HUES6 (cell line): ENCODE results near the gene EVL.

Experiments used
- H3K27ac ChIP-seq: 2 replicates; pipeline ENCODE4 v1.7.0; 2013; ENCODE audit warnings: low read depth, mild to moderate bottlenecking, low read length, inconsistent platforms
- H3K27me3 ChIP-seq: 2 replicates; pipeline ENCODE4 v1.6.1; 2013; ENCODE audit warnings: low read length; ENCODE audit not compliant: control insufficient read depth, insufficient read depth
- H3K36me3 ChIP-seq: 2 replicates; pipeline ENCODE4 v1.6.1; 2013; ENCODE audit warnings: low read length; ENCODE audit not compliant: control insufficient read depth, insufficient read depth
- H3K4me1 ChIP-seq: 2 replicates; pipeline ENCODE4 v1.6.1; 2013; ENCODE audit warnings: low read length; ENCODE audit not compliant: control insufficient read depth, insufficient read depth
- H3K4me3 ChIP-seq: 2 replicates; pipeline ENCODE4 v1.5.1; 2013; ENCODE audit warnings: low read depth, low read length
- H3K9ac ChIP-seq: one replicate; pipeline ENCODE4 v1.6.1; 2013; ENCODE audit warnings: mild to moderate bottlenecking, low read length
- H3K9me3 ChIP-seq: 2 replicates; pipeline ENCODE4 v1.6.1; 2013; ENCODE audit warnings: low read depth, low read length; ENCODE audit not compliant: control insufficient read depth, insufficient read depth

The EVL gene

DNA sequence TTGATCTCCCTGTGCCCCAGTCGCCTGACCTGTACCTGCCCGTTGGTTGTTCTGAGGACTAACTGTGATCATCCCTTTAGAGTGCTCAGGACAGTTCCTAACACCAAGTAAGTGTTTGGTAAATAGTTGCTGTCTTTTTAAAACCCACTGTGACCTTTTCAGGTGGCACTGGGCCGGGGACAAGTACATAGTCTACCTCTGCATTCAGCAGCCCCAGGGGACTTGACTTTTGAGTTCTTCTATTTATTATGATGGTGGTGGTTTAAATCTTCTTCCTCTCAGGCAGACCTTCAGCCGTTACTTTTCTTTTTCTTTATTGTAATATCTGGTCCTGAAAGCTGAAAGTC is 38.8 kb downstream of the EVL start:
- H3K27ac ChIP-seq: no peak overlapping the region

DNA sequence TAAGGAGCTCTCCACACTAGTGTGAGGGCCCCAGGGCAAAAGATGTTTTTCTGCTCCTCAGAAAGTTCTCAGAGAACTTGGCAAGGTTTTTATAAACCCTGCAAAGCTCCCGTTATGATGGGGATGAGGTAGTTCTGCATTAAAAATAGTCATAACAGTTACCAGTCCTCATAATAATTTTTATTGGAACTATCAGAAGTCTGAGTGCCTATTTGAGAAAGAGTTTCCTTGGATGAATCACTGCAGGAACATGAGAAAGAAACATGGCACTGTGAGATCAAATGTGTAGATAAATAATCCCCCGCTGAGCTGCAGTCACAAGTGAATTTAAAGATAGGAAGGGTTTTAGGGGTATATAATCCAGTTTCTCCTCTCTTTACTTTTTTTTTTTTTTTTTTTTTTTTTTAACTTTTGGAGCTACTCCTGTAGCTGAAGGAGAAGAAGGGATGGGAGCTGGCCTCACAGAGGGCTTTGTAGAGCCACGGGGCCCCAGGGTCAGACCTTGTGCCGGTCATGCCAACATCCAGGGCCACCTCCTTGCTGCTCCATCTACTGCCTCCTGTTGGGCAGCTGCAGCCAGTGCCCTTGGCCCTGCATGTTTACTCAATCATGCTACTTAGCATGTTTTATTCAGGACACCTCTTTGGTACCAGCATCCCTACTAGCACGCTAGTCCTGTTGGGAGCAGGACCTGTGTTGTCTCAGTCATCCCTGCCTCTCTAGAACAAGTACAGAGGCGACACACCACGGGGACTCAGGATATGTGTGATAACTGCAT is 39.5 kb downstream of the EVL start:
- H3K27ac ChIP-seq: no peak overlapping the region
- peaks cover 4% of the 10 kb centered on the region; the same call in 1 of the 2 replicates for H3K4me1 ChIP-seq
- H3K9ac ChIP-seq: no peak overlapping the region
- no peak overlapping the region for H3K4me3 ChIP-seq
- no peaks in the 10 kb centered on the region for H3K27me3 ChIP-seq
- H3K36me3 ChIP-seq: peaks cover 2% of the 10 kb centered on the region; the same call in 1 of the 2 replicates
- H3K9me3 ChIP-seq: no peaks in the 10 kb centered on the region

More for the DNA sequence above, 38.8 kb downstream of the EVL start:
- peaks cover 4% of the 10 kb centered on the region; the same call in 1 of the 2 replicates for H3K4me1 ChIP-seq
- no peaks in the 10 kb centered on the region for H3K9me3 ChIP-seq
- no peaks in the 10 kb centered on the region for H3K27me3 ChIP-seq
- H3K9ac ChIP-seq: no peak overlapping the region
- H3K36me3 ChIP-seq: peaks cover 4% of the 10 kb centered on the region; the same call in 1 of the 2 replicates
- no peak overlapping the region for H3K4me3 ChIP-seq

DNA sequence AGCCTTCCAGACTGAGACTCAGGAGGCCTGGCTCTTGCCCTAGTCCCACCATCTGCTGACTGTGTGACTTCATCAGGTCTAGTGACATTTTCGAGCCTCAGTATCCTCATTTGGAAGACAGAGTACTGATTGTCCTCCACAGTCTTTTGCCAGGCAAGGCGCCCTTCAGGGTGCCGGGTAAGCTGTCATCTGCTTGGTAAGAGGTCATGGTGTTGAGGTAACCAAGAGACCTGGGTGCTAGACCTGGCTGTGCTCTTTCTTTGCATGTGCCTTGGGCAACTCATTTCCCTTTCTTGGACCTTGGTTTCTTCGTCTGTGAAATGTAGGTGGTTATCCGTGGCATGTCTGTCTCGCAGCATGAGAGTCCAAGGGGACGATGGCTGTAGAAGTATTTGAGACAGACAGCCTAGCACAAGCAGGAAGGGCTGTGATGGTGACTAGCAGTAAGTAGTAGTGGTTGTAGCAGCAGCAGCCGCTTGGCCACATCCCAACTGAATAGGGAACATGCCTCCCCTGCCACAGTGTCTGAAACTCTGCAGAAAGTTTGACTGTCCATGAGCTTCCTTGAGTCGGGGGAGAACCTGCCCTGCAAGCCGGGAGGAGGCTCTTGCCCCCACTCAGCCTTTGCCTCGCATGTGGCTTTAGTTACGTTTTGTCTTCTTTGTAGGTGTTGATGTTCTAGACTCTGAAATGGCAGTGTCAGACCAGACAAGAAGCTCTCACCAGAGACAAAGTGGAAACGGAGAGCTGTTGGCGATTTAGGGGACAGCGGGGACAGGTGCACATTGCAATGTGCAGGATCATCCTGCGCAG is 40.3 kb downstream of the EVL start:
- no peak overlapping the region for H3K4me3 ChIP-seq
- no peak overlapping the region for H3K9ac ChIP-seq
- H3K27me3 ChIP-seq: no peaks in the 10 kb centered on the region
- peaks cover 4% of the 10 kb centered on the region; the same call in 1 of the 2 replicates for H3K4me1 ChIP-seq
- no peaks in the 10 kb centered on the region for H3K9me3 ChIP-seq
- peaks cover 3% of the 10 kb centered on the region; the same call in 1 of the 2 replicates for H3K36me3 ChIP-seq
- H3K27ac ChIP-seq: no peak overlapping the region

DNA sequence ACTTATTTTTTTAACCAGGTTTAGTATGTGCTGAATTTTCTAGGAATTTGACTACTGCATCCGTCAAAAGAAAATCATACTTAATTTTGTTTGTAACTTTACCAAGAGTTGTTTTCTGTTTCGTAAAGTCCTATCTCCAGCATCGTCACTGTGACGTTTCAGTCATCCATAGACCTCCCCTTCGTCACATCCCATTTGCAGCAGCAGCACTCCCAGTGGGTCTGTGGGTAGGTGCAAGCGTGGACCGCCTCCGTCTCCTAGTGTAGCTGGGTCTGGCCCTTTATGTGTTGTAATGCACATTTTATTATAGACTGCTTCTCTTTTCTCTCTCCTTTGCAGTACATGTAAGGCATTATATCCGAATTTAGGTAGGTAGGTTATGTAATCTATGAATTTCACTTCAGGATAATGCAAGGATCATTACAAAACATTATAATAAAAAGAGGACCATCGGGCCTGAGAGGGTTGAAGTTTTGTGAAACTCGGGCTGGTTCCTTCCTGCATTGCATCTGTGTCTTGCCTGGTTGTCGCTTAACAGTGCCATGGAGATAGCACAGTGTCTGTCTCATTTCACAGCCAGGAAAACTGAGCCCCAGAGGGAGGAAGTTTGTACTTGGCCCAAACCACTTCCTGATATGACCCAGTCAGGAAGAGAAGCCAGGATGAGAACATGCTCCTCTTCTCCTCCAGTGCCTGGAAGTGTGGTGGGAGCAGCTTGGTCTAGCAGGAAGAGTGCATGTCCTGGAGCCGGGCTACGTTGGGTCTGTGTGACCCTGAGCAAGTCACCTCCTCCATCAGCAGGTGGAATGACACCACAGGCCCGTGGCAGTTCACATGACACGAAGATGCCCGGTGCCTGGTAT is 41.3 kb downstream of the EVL start:
- Histone ChIP-seq H3K4me3 (no peak overlapping the region), H3K9ac (no peak overlapping the region), H3K27ac (no peak overlapping the region), H3K4me1 (peaks cover 4% of the 10 kb centered on the region; the same call in 1 of the 2 replicates), H3K9me3 (no peaks in the 10 kb centered on the region), H3K36me3 (peaks cover 3% of the 10 kb centered on the region; the same call in 1 of the 2 replicates), H3K27me3 (no peaks in the 10 kb centered on the region)

DNA sequence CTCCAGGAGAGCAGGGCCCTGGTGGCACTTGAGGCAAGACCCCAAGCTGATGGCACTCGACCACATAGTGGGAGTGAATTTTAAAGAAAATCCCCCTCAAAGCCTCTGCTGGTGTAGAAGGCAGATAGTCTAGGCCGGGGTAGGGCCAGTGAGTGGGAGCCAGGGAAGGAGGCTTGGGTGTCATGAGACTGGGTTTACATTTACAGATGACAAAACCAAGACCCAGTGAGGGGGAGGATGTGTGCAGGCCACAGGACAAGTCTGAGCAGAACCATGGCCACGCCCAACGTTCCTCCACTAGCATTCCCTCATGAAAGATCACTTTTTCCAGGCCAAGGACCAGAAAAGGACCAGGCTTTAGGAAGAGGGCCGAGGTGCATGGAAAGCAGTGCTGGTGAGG is 42.0 kb downstream of the EVL start:
- H3K9me3 ChIP-seq: no peaks in the 10 kb centered on the region
- H3K4me1 ChIP-seq: peaks cover 1% of the 10 kb centered on the region; the same call in 1 of the 2 replicates
- H3K27ac ChIP-seq: no peak overlapping the region
- H3K4me3 ChIP-seq: no peak overlapping the region
- peaks cover 3% of the 10 kb centered on the region; the same call in 1 of the 2 replicates for H3K36me3 ChIP-seq
- no peaks in the 10 kb centered on the region for H3K27me3 ChIP-seq
- H3K9ac ChIP-seq: no peak overlapping the region

DNA sequence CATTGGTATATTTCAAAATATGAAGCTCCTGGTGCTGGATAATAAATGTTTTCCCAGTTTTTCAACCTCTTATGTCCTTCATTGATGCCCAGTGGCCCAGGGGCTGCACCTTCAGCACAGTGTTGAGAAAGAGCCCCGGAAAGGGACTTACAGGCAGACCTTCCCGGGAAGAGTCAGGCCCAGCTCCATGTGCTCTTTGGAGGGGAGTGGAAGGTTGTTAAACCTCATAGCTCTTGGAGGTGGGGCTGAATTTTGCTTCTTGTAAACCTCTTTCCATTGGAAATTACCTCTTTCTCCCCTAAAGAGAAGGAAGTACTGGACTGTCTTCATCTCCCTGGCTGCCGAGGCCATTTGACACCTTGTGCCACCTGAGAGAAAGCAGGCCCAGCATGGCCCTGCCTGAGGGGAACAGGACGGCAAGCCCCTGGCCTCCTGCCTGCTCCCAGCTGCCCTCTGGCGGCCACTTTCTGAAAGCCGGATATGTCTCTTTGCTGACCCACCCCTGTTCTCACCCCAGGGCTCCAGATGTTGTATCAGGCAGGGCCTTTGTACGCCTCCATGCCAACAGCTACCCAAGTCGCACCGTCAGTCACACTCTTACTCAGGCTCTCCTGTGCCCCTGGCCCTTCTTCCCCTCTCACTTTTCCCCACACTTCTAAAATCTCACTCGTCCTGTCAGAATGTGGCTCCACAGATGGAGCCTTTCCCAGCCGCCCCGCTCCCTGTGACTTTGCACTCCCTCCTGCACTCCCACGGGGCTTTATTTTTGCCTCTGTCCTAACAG is 43.0 kb downstream of the EVL start:
- H3K9me3 ChIP-seq: no peaks in the 10 kb centered on the region
- H3K27me3 ChIP-seq: no peaks in the 10 kb centered on the region
- H3K4me3 ChIP-seq: no peak overlapping the region
- no peak overlapping the region for H3K9ac ChIP-seq
- no peak overlapping the region for H3K27ac ChIP-seq
- H3K36me3 ChIP-seq: peaks cover 3% of the 10 kb centered on the region; the same call in 1 of the 2 replicates
- H3K4me1 ChIP-seq: no peaks in the 10 kb centered on the region; the same call in 1 of the 2 replicates

DNA sequence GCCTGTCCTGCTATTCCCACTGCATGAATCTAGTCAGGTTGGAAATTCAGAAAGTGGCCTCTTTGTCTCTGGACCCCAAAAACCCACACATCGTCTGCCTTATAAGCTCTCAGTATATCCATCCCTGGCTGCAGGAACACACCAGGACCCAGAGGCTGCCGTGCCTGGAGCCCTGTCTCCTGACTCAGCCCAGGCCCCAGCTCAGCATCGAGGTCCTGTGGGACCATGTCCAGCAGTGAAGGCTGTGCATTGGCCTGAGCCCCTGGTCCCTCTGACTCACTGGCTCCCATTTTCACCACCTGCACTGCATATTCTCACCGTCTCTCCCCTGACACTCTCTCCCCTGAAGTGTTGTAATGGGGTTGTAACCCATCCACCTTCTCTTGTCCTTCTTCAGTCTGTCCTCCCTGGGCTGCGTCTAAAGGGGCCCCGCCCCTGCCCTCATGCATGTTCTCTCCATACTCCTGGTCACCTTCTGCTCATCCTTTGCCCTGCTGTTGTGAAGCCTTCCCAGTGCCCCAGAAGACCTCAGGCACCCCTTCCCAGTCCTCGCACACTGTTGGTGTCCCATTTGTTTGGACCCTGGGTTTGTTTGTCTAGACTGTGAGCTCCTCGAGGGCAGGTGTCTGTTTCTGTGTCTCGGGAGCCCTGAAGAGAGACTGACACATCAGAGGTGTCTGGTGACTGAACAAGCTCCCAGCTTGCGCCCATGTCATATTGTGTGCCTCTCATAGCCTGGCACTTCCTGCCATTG is 43.8 kb downstream of the EVL start:
- Histone ChIP-seq H3K36me3 (peaks cover 3% of the 10 kb centered on the region; the same call in 1 of the 2 replicates), H3K27me3 (no peaks in the 10 kb centered on the region), H3K4me3 (no peak overlapping the region), H3K4me1 (no peaks in the 10 kb centered on the region; the same call in 1 of the 2 replicates), H3K27ac (no peak overlapping the region), H3K9ac (no peak overlapping the region), H3K9me3 (no peaks in the 10 kb centered on the region)

DNA sequence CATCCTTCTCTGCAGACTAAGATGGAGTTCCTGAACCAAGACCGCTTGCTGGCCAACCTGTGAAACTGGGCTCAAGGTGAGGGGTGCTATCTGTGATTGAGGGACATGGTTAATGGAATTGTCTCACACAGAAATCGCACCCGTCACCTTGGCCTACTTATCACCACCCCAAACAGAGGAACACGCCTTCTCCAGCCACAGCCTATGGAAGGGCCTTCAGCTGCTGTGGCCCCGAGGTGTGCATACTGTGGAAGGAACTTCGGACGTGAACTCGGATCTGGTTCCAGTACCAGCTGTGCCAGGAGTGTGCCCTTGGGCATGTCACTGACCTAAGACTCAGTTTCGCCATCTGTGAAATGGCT is 44.4 kb downstream of the EVL start:
- H3K27ac ChIP-seq: no peak overlapping the region
- no peaks in the 10 kb centered on the region for H3K27me3 ChIP-seq
- peaks cover 3% of the 10 kb centered on the region; the same call in 1 of the 2 replicates for H3K36me3 ChIP-seq
- no peak overlapping the region for H3K4me3 ChIP-seq
- H3K9me3 ChIP-seq: no peaks in the 10 kb centered on the region
- H3K4me1 ChIP-seq: no peaks in the 10 kb centered on the region; the same call in 1 of the 2 replicates
- no peak overlapping the region for H3K9ac ChIP-seq

DNA sequence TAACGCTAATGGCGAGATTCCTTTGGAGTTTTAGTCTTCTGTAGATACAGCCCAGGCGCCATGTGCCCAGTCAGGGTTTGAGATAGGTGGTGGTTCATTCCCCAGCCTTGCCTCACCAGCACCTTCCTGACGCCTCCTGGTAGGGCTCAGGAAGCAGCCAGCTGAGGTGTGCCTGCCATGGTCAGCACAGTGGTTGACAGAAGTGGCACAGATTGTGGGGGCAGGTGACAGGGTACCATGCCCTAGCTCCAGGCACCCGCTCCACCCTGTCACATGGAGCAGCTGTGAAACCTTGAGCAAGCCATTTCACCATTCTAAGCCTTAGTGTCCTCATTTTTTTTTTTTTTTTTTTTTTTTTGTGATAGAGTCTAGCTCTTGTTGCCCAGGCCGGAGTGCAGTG is 45.6 kb downstream of the EVL start:
- H3K27ac ChIP-seq: no peak overlapping the region
- peaks cover 3% of the 10 kb centered on the region; the same call in 1 of the 2 replicates for H3K36me3 ChIP-seq
- no peak overlapping the region for H3K4me3 ChIP-seq
- no peaks in the 10 kb centered on the region for H3K27me3 ChIP-seq
- H3K4me1 ChIP-seq: no peaks in the 10 kb centered on the region; the same call in 1 of the 2 replicates
- no peak overlapping the region for H3K9ac ChIP-seq
- H3K9me3 ChIP-seq: no peaks in the 10 kb centered on the region
